HG02623 (cell line): Measurements from ENCODE around the gene LHX3.

Experiments
- ATAC-seq: cut with Tn5 transposase; IDR thresholded peaks from one replicate; pipeline ENCODE4 v1.9.1; 2021; ENCODE audit warnings: moderate library complexity; ENCODE audit not compliant: unreplicated experiment

The LHX3 gene

DNA sequence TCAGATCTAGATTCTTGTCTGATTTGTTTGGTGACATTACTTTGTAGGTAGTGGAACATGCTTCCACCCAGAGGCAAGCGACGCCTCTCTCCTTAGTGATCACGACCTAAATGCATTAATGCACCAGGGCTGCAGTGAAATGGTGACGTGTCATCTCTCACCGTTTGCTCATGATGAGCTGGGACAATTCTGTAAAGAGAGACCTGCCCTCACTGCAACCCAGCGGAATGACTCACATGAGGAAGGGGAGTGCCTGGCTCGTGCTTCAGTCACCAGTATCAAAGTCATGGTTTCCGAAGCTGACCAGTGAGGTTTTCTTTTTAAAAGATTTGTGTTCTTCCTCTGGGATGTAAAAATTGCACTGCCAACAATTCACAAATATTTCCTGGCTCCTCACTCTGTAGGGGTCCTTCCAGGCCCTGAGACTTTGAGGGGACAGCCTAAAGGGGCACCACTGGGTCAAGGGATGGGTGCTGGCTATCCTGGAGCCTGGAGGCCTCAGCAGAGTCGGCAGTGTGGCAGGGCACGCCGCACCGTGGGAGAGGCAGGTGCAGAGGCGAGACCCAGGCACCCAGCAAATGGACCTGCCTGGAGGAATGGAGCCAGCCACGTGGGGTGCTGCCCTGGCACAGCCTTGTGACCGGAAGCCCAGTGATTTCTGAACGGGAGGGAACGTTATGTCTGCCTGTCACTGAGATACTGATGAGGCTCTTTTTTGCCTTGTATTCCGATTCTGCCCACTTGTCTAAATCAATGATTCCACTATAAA is 23.4 kb upstream of the LHX3 start:
- no peak for ATAC-seq

DNA sequence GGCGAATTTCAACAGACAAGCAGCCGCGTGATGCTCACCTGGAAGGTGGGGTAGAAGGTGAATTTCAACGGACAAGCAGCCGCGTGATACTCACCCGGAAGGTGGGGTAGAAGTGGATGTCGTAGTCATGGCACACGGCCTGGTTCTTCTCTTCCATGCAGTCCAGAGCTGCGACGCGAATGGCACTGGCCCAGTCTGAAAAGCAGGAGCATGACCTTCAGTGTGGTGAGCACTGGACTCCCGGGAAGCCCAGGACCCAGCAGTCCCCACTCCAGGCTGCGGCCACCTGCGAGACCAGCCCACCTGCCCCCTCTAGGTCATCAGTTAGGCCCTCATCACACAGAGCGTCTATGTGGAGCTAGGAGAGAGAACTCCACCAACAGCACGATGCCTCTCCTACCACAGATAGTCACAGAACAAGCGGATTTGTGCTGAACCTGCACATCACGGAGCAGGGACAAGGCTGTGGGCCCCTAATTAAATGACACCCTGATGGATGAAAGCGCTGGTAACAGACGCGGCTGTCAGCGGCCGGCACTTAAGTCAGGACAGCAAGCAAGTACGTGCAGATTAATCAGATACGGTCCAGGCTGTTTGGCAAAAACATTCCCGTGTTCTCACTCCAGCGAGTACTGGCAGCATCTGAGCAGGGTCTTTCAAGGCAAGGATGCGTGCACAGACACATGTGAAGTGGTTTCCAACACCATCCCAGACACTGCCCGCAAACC is 21.9 kb upstream of the LHX3 start:
- ATAC-seq = no peak

DNA sequence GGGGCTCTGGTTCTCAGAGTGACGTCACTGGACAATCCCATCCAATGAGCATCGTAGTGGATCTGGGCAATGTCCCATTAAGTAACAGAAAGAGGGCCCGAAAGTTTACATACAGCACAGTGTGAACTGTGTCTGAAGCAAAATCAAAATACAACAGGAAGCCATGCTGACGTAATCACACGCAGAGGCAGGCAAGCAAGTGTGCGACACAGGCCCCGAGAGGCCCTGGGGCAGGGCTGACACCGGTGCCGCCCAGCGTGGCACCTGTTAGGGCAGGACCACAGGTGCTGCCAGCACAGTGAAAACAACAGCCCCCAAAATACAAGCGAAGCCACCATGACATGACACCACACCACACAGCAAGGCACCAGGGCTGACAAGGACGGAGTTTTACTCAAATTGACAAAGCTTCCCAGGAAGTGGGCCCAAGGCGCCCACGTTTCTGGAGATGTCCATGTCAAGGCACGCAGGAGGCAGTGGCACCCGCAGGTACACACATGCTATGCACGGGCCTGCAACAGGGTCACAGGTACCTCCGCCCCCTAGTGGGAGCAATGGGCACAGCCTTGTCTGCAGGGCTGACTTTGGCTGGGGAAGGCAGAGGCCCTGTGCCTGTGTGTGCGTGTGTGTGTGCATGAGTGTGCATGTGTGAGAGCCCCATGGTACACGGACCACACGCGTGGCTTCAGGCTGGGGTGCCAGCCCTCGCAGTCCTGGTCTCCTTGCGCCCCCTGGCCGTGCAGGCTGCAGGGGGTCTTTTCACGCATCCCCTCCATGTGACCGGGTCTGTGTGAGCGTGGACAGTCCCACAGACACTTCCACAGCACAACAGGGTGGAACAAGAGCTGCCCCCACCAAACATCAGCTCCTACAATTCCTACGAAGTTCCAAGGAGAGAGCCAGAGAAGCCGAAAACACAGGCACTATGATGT is 21.1 kb upstream of the LHX3 start:
- ATAC-seq = peak; percentile 40

DNA sequence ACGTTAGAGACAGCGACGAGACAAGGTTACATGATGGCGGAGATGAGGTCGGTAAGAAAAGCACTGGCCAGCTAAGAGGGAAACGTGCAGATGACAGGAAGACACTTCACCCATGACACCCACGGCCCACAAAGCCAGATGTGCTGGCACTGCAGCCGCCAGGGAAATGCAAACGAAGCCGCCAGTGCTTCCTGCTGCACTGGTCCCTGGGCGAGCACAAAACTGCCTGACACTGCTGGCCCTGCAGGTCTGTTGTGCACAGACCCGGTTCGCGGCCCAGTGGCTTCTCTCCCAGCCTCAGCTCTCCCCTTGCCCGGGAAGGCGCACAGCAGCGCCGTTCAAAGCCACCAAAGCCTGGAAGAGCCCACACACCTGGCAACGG is 20.4 kb upstream of the LHX3 start:
- peak; percentile 51 for ATAC-seq

DNA sequence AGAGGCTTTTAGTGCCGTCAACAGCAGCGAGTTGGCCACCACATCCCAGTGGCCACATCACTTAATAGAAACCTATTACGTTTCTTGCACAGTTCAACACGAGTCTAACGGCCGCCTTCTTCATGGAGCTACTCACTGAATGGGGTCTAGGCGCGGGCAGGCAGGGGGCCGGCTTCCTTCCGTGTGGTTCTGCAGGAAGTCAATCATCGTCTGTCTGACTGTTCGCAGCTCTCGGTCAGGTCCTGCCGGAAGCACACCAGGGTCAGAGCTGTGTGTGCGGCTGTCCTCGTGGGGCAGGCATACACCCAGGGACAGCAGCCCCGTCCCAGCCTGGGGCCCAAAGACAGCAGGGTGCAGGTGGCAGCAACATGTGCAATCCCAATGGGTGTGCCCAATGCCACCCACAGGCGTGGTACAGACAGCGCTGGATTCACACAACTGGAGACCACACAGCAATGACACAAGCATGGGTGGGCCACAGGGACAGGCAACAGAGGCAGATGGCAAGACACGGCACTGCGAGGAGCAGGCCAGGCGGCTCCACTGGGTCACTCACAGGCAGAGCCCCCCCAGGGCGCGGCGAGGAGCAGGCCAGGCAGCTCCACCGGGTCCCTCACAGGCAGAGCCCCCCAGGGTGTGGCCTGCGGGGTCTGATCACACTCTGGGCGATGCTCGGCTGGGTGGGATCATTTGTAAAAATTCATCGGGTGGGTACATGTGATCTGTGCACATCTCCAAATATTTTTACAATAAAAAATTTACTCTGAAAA is 19.1 kb upstream of the LHX3 start:
- no peak for ATAC-seq

DNA sequence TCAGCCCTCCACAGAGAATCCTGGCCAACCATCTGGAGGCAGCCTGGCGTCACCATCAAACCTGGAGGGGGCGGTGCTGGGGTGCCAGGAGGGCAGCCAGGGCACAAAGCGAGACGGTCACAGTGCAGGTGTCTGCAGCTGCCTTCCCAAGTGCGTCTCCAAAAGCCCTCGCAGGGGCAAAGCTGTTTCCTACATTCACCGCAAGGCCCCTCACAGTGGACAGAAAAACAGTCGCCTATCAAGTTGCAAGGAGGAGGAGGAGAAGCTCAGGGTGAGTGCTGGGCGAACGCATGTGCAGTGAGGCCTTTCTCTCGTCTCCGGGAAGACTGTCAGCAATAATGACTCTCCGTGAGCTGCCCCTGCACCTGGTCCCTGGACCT is 18.0 kb upstream of the LHX3 start:
- no peak for ATAC-seq

DNA sequence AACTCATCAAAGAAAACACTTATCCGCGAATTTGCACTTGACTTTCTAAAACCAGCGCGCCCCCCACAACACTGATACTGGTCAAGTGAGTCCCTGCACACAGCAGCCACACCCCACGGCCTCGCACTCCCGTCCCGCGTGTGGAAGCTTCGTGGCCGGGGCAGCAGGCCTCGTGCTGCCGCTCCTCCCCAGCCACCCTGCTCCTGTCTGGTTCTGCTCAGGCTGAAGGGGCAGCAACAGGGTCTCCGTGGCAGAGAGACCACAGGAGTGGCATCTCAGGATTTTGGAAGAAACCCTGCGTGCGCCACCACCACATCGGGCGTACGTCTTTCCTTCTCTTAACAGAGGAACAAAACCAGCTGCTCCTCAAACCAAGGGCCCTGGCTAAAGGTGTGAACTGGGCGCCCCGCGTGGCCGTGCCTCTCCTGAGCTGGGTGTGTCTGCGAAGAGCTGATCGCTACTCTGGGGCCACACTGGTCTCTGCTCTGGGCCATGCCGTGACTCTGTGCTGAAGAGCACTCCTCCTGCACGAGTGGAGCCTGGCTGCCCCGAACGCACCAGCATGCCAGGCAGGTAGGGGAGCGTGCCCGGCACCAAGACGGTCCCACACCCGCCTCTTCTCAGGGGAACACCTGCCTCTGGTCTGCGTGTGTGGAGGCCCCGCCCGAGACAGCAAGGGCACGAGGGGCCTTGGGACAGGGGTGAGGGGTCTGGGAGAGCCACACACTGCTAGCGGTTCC is 17.4 kb upstream of the LHX3 start:
- no peak for ATAC-seq

DNA sequence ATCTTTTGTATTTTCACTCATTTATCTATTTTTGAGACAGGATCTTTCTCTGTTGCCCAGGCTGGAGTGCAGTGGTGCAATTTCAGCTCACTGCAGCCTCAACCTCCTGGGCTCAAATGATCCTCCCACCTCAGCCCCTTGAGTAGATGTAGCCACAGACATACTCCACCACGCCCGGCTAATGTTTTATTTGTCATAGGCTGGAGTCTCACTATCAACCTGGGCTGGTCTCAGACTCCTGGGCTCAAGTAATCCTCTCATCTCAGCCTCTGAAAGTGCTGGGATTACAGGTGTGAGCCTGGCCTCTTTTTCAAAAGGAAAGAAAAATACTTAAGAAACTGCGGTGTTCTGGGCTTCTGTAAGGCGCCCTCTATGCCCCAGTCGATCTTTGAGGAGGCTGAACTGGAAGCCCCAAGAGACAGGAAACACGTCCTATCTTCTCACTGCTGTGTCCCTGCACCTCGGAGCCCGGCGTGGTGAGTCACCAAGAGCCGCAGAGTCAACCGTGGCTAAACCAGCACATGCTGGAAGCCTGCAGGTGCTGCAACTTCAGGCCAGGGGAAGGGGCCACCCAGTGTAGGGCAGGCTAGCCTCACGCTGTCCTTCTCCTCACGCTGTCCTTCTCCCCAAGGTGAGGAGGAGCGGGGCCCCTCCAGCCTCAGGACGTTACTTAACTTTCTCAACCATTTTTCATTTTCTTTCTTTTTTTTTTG is 15.2 kb upstream of the LHX3 start:
- no peak for ATAC-seq

DNA sequence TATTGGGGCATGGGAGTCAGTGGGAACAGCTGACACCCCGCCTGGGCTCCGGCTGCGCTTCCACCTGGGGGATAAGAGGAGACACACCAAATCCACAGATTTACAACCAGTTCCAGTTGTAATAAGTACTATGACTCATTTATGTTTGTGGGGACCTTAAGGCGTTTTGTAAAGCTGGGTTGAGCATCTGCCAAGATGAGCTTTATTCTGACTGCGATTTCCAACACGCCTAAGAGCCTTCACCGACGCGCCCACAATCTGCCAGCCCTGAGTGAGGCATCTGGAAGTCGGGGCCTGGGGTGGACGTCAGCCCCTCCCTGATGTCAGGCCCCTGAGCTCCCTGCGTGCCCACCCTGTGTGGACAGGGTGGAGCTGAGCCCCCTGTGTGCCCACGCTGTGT is 14.3 kb upstream of the LHX3 start:
- no peak for ATAC-seq

DNA sequence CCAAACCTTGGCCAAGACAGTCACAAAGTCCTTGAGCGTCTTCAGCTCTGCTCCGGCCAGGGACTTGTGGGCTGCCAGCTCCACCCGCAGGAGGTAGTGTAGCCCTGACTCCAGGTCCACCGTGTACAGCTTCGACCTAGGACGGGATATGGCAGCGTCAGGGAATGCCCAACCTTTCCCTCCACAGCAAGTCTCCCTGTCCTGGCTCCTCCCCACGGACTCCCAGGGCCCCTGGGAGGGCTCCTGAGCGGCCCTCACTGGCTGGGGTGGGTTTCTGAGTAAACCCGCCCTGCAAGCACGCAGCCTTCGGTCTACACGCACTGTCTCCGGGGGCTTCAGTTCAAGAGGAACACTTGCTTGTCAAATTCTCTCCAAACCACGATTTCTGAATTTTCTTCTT is 13.7 kb upstream of the LHX3 start:
- ATAC-seq = no peak

DNA sequence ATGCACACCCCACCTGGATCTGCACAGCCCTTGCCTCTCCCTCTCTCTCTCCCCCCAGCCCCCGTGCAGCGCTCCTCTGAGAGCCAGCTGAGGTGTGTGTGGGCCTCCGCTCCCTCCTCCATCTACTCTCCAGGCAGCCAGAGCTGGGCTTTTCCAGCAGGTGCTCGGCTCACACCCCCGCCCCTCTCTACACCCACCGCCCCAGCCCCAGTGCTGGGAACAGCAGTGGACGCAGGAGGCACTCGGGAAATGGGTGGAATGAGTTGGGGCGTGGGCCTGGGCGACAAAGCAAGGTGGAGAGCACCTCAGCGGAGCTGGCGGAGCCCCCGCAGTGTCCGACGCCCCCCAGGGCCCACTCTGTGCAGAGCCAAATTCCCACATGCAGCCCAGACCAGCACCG is 13.3 kb upstream of the LHX3 start:
- ATAC-seq = no peak

DNA sequence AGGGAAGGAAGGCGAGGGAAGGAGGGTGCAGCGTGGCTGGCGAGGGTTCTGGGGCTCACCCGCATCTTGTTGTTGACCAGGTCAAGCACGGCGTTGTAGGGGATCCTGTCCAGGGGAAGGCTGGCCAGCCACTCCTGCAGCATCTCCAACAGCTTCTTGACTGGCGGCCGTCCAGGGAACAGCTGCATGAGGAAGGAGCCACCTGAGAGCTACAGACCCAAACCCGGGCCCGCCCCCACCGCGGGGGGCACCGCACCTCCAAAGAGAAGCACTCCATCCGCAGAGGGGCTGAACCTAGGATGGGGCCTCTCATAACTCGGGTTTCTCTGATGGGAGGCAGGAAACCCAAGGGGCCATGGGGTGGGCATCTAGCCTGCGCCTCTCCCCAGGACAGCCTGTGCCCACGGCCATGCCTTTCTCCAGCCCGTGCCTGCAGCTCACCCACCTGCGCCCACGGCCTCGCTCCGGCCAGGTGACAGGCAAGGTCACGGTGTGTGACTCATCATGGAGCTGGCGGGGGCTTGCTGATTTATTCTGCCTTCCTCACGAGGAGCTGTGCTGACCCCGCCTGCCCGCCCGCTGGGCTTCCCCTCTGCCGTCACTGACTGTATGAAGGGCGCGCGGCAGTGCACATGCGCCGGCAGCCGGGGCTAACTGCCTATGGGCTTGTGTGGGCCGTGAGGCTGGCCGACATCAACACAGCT is 11.8 kb upstream of the LHX3 start:
- ATAC-seq = no peak

DNA sequence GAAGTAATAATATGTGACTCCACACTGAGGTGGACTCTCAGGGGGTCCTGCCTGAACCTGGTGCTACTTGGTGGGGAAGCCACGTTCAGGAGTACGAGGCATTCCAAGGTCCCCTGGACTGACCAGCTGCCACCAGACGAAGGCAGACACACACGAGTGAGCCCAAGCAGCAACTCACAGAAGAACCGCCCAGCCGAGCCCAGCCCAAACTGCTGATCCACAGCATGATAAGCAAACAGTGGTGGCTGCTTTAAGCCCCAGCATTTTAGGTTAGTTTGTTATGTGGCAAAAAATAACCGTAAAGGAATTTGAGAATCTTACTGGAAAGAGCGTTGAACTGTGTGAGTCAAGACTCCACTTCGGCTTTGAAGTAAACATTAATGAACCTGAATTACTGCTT is 8.8 kb upstream of the LHX3 start:
- no peak for ATAC-seq

DNA sequence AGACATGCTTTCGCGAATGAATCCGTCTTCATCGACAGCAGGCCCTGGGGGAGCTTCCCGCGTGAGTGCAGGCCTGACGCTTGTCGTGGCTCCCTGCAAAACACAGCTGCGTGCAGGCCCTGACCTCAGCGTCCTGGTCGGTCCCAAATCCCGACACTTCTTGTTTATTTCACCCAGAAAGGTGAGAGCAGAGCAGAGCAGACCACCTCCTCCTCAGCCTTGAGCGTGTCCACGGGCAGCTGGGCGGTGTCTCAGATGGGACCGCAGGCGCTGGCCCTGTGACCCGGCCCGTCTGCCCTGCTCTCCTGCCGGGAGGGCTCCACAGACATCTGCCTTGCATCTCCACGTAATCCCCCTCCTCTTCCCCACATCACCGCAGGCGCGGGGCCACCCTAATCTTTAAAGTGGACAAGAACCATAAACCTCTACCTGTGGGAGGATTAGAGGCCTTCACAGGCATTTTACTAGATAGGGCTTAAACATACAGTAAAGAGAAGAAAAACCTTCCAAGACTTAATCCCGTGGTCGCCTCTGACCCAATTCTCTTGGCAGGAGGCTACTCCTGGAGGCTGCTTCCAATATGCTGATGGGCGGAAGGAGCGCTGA is 7.5 kb upstream of the LHX3 start:
- ATAC-seq = no peak

DNA sequence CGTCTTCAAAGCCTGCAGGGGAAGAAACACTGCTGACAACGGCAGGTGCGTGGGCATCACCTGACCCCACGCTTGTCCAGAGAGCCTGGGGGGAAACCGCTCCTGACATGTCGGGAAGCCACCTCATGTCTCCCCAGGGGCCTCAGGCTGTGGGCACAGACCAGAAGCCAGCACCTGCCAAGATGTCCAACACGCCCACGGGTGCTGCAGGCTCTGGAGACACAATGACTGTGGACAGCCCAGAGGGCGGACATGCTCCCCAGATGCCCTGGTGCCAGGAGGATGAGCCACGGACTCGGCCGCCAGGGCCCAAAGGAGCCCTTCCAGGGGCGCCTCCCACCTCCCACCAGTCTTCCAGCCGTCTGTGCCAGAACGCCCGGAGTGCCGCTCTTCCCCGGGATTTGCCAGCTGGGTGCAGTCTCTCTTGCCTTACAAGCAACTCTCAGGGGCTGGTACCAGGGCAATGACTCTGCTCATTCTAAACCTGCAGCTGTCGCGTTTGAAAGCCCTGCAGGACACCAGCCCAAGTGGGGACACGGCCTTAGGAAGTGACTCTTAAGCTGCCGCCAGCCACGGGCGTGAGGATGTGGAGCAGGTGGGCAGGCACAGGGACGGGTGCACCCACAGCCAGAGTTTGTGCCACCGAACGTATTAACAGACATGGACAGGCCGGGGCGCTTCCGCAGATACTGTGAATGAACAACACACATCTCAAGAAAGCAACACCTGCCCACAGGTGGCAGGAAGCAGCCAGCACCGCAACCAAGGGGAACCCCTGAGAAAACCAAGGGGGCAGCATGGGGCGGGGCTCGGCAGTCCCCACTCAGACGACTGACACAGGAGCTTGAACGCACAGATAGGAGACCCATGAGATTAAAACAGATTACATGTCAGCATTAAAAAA is 6.8 kb upstream of the LHX3 start:
- no peak for ATAC-seq

DNA sequence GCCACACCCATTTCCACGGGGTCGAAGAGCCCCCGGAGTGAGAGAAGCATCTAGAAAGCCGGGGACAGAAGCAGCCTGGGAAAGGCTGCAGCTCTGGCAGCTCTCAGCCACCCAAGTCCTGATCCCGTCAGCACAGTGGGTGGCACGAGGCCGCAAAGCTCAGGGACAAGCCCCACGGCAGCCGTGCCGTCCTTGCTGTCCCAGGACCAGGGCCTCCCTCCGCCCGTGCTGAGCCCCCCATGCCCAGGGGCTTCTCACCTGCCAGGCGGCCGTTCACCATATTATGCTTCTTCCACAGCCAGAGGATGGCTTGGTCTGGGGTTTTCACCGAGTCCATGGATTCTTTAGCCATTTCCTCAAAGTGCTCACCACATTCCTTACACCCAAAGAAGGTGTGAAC is 6.1 kb upstream of the LHX3 start:
- ATAC-seq = no peak

DNA sequence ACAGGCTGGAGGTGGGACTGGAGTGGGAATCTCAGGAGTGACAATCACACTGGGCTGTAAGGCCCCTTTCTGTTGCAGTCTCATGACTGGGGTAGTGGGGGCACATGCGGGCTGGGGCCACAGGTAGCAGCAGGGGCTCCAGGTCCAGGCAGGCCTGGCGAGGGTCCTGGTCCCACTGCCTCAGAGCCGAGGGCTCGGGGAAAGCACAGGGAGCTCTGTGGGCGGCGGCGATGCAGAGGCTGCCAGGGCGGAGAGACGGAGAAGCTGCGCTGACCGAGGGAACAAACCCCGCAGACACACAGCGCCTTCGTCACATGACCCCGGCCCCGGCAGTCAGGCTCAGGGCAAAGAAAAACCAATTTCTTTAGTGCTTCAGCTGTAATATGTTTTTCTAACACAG is 5.3 kb upstream of the LHX3 start:
- no peak for ATAC-seq

DNA sequence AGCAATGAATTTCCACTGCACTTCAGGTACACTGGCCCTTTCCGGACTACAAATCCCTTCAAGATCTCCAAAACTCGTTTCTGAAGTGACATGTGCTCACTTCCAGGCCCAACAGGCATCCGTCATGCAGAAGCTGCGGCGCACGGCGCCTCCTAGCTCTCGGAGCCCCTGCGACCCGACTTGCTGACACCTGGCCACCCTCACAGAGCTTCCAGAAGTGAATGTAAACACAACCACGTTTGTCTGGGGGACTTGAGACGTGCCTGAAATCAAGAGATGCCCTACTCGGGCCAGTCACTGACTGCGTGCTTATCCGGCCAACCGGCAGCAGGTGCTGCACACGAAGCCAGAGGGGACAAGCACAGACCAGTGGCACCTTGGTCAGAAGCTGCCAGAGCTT is 4.9 kb upstream of the LHX3 start:
- no peak for ATAC-seq
